NT2/D1 (cell line): Measurements from ENCODE around the gene ATN1.

Experiments
- YY1 ChIP-seq: IDR thresholded peaks from 2 replicates; pipeline ENCODE4 v1.6.1; 2011; ENCODE audit not compliant: insufficient read length, insufficient read depth
- ZNF274 ChIP-seq: IDR thresholded peaks from 2 replicates; pipeline ENCODE4 v1.6.1; 2011; ENCODE audit warnings: mild to moderate bottlenecking, low read depth, low read length

DNA sequence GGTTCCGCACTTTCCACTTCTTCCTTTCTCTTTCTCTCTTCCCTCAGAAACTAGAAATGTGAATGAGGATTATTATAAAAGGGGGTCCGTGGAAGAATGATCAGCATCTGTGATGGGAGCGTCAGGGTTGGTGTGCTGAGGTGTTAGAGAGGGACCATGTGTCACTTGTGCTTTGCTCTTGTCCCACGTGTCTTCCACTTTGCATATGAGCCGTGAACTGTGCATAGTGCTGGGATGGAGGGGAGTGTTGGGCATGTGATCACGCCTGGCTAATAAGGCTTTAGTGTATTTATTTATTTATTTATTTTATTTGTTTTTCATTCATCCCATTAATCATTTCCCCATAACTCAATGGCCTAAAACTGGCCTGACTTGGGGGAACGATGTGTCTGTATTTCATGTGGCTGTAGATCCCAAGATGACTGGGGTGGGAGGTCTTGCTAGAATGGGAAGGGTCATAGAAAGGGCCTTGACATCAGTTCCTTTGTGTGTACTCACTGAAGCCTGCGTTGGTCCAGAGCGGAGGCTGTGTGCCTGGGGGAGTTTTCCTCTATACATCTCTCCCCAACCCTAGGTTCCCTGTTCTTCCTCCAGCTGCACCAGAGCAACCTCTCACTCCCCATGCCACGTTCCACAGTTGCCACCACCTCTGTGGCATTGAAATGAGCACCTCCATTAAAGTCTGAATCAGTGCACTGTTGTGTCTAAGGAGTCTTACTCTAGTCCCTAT lies 4.6 kb upstream of the ATN1 start:
- TF ChIP-seq ZNF274 (no peak), YY1 (no peak)
